Measurements from ENCODE around the gene METAP1D.
A peak's percentile ranks its signal among the peaks of the same experiment; 100 is the strongest.

METAP1D gene

GRCh38 chr2:171972329-171972982, 27.3 kb upstream of the METAP1D start:
- TF ChIP-seq GATA3 (IDR thresholded peaks at IDR 0.05; ENCODE audit: low read depth, low read length) (no peak), GATA2 (IDR thresholded peaks at IDR 0.05; ENCODE audit: low read depth, low read length) (no peak)

- no peak for TF ChIP-seq GATA2 (IDR thresholded peaks at IDR 0.05; ENCODE audit: low read depth, low read length)
- no peak for TF ChIP-seq GATA3 (IDR thresholded peaks at IDR 0.05; ENCODE audit: low read depth, low read length)
These were observed 20.6 kb upstream of the METAP1D start for GRCh38 chr2:171979103-171979502.

- TF ChIP-seq GATA2 (IDR thresholded peaks at IDR 0.05; ENCODE audit: low read depth, low read length): peak; percentile 40; the same call in 1 of the 2 replicates
- TF ChIP-seq GATA3 (IDR thresholded peaks at IDR 0.05; ENCODE audit: low read depth, low read length): peak; percentile 36; the same call in 1 of the 2 replicates
These were observed 14.7 kb upstream of the METAP1D start for GRCh38 chr2:171985076-171985475.

GRCh38 chr2:171986778-171987177, 13.0 kb upstream of the METAP1D start:
- no peak for TF ChIP-seq GATA2 (IDR thresholded peaks at IDR 0.05; ENCODE audit: low read depth, low read length)

- TF ChIP-seq GATA3 (IDR thresholded peaks at IDR 0.05; ENCODE audit: low read depth, low read length): no peak
- no peak for TF ChIP-seq GATA2 (IDR thresholded peaks at IDR 0.05; ENCODE audit: low read depth, low read length)
These were observed 8.7 kb upstream of the METAP1D start for GRCh38 chr2:171991027-171991426.

GRCh38 chr2:171995586-171995985, 4.2 kb upstream of the METAP1D start:
- TF ChIP-seq GATA3 (IDR thresholded peaks at IDR 0.05; ENCODE audit: low read depth, low read length) (no peak), GATA2 (IDR thresholded peaks at IDR 0.05; ENCODE audit: low read depth, low read length) (no peak)

GRCh38 chr2:171996021-171996420, 3.7 kb upstream of the METAP1D start:
- TF ChIP-seq GATA3 (IDR thresholded peaks at IDR 0.05; ENCODE audit: low read depth, low read length): no peak

GRCh38 chr2:171999161-171999560, 592 bp upstream of the METAP1D start:
- TF ChIP-seq GATA2 (IDR thresholded peaks at IDR 0.05; ENCODE audit: low read depth, low read length) (no peak), GATA3 (IDR thresholded peaks at IDR 0.05; ENCODE audit: low read depth, low read length) (no peak)

GRCh38 chr2:172000696-172001361, 1.1 kb downstream of the METAP1D start:
- TF ChIP-seq GATA3 (IDR thresholded peaks at IDR 0.05; ENCODE audit: low read depth, low read length): no peak
- TF ChIP-seq GATA2 (IDR thresholded peaks at IDR 0.05; ENCODE audit: low read depth, low read length): no peak

GRCh38 chr2:172007372-172007771, 7.6 kb downstream of the METAP1D start:
- TF ChIP-seq GATA2 (IDR thresholded peaks at IDR 0.05; ENCODE audit: low read depth, low read length) (no peak), GATA3 (IDR thresholded peaks at IDR 0.05; ENCODE audit: low read depth, low read length) (no peak)

- TF ChIP-seq GATA2 (IDR thresholded peaks at IDR 0.05; ENCODE audit: low read depth, low read length) (no peak), GATA3 (IDR thresholded peaks at IDR 0.05; ENCODE audit: low read depth, low read length) (no peak)
These were observed 10.1 kb downstream of the METAP1D start for GRCh38 chr2:172009823-172010222.

- TF ChIP-seq GATA3 (IDR thresholded peaks at IDR 0.05; ENCODE audit: low read depth, low read length) (no peak), GATA2 (IDR thresholded peaks at IDR 0.05; ENCODE audit: low read depth, low read length) (no peak)
These were observed 12.2 kb downstream of the METAP1D start for GRCh38 chr2:172011812-172012575.

GRCh38 chr2:172012677-172013391, 13.1 kb downstream of the METAP1D start:
- TF ChIP-seq GATA3 (IDR thresholded peaks at IDR 0.05; ENCODE audit: low read depth, low read length): no peak
- no peak for TF ChIP-seq GATA2 (IDR thresholded peaks at IDR 0.05; ENCODE audit: low read depth, low read length)

- TF ChIP-seq GATA3 (IDR thresholded peaks at IDR 0.05; ENCODE audit: low read depth, low read length) (no peak), GATA2 (IDR thresholded peaks at IDR 0.05; ENCODE audit: low read depth, low read length) (no peak)
These were observed 13.6 kb downstream of the METAP1D start for GRCh38 chr2:172013396-172013795.

All from SH-SY5Y (cell line).